Measurements from ENCODE around the gene KRTAP10-6. TPM values are rescaled to one million over a fixed set of nuclear protein-coding genes. Genes with fewer than 3 reads are reported as not detected.

Gene KRTAP10-6
- total and polyA plus RNA-seq, 2 experiments from 2014 or later: not detected

- TF ChIP-seq EZH2phosphoT487 (IDR thresholded peaks at IDR 0.05; ENCODE audit: low read depth, severe bottlenecking, unreplicated experiment) (no peak), EZH2 (IDR thresholded peaks at IDR 0.05; ENCODE audit: borderline replicate concordance) (no peak), CTCF (IDR thresholded peaks at IDR 0.05; ENCODE audit: poor library complexity) (no peak)
- no peaks in the 10 kb centered on the region for H3K9me2 ChIP-seq (replicated peaks; ENCODE audit: insufficient read depth)
- H3K36me3 ChIP-seq (replicated peaks; ENCODE audit: insufficient read depth, low read depth): no peaks in the 10 kb centered on the region
- H3K79me2 ChIP-seq: no peaks in the 10 kb centered on the region
- no peak overlapping the region for H3K4me2 ChIP-seq
- H3K4me1 ChIP-seq (ENCODE audit: insufficient read depth): no peaks in the 10 kb centered on the region
- no peaks in the 10 kb centered on the region for H4K20me1 ChIP-seq (ENCODE audit: insufficient read depth, poor library complexity, severe bottlenecking)
- H3K27me3 ChIP-seq: no peaks in the 10 kb centered on the region
- DNase-seq (ENCODE audit: low spot score): no peak
- H3K27ac ChIP-seq: no peak overlapping the region
- H2AFZ ChIP-seq: no peak overlapping the region
- H3K9me3 ChIP-seq (ENCODE audit: low read depth): no peaks in the 10 kb centered on the region
- 90% methylated on average over 6 of the region's 6 CpGs for WGBS (ENCODE audit: low lambda C conversion rate, missing lambda C conversion rate)
- H3K4me3 ChIP-seq: no peak overlapping the region
These were observed 27.6 kb upstream of the KRTAP10-6 start for GRCh38 chr21:44619886-44620285.

- WGBS (ENCODE audit: low lambda C conversion rate, missing lambda C conversion rate): 93% methylated on average over 3 of the region's 3 CpGs
- Histone ChIP-seq H3K4me3 (no peak overlapping the region), H2AFZ (no peak overlapping the region), H3K9me2 (replicated peaks; ENCODE audit: insufficient read depth) (no peaks in the 10 kb centered on the region), H3K4me2 (no peak overlapping the region), H4K20me1 (ENCODE audit: insufficient read depth, poor library complexity, severe bottlenecking) (no peaks in the 10 kb centered on the region), H3K9me3 (ENCODE audit: low read depth) (no peaks in the 10 kb centered on the region), H3K27ac (no peak overlapping the region), H3K36me3 (replicated peaks; ENCODE audit: insufficient read depth, low read depth) (no peaks in the 10 kb centered on the region), H3K79me2 (no peaks in the 10 kb centered on the region), H3K4me1 (ENCODE audit: insufficient read depth) (no peaks in the 10 kb centered on the region), H3K27me3 (no peaks in the 10 kb centered on the region)
- no peak for DNase-seq (ENCODE audit: low spot score)
- TF ChIP-seq CTCF (IDR thresholded peaks at IDR 0.05; ENCODE audit: poor library complexity): no peak
- no peak for TF ChIP-seq EZH2phosphoT487 (IDR thresholded peaks at IDR 0.05; ENCODE audit: low read depth, severe bottlenecking, unreplicated experiment)
- no peak for TF ChIP-seq EZH2 (IDR thresholded peaks at IDR 0.05; ENCODE audit: borderline replicate concordance)
These were observed 26.6 kb upstream of the KRTAP10-6 start for GRCh38 chr21:44618909-44619308.

- no peak for DNase-seq (ENCODE audit: low spot score)
- 48% methylated on average over 4 of the region's 4 CpGs for WGBS (ENCODE audit: low lambda C conversion rate, missing lambda C conversion rate)
These were observed 26.2 kb upstream of the KRTAP10-6 start for GRCh38 chr21:44618504-44618903.

GRCh38 chr21:44617071-44617501 is 24.8 kb upstream of the KRTAP10-6 start:
- WGBS (ENCODE audit: low lambda C conversion rate, missing lambda C conversion rate): 74% methylated on average over 8 of the region's 8 CpGs
- H3K4me1 ChIP-seq (ENCODE audit: insufficient read depth): no peaks in the 10 kb centered on the region
- no peak overlapping the region for H2AFZ ChIP-seq
- H3K27me3 ChIP-seq: no peaks in the 10 kb centered on the region
- H3K9me3 ChIP-seq (ENCODE audit: low read depth): no peaks in the 10 kb centered on the region
- no peak overlapping the region for H3K4me3 ChIP-seq
- H3K27ac ChIP-seq: no peak overlapping the region
- H3K9me2 ChIP-seq (replicated peaks; ENCODE audit: insufficient read depth): no peaks in the 10 kb centered on the region
- TF ChIP-seq EZH2phosphoT487 (IDR thresholded peaks at IDR 0.05; ENCODE audit: low read depth, severe bottlenecking, unreplicated experiment) (no peak), CTCF (IDR thresholded peaks at IDR 0.05; ENCODE audit: poor library complexity) (no peak), EZH2 (IDR thresholded peaks at IDR 0.05; ENCODE audit: borderline replicate concordance) (no peak)
- DNase-seq (ENCODE audit: low spot score): no peak
- no peaks in the 10 kb centered on the region for H3K79me2 ChIP-seq
- H4K20me1 ChIP-seq (ENCODE audit: insufficient read depth, poor library complexity, severe bottlenecking): no peaks in the 10 kb centered on the region
- no peaks in the 10 kb centered on the region for H3K36me3 ChIP-seq (replicated peaks; ENCODE audit: insufficient read depth, low read depth)
- no peak overlapping the region for H3K4me2 ChIP-seq

More at GRCh38 chr21:44618504-44618903, 26.2 kb upstream of the KRTAP10-6 start:
- H3K9me2 ChIP-seq (replicated peaks; ENCODE audit: insufficient read depth): no peaks in the 10 kb centered on the region
- H3K4me1 ChIP-seq (ENCODE audit: insufficient read depth): no peaks in the 10 kb centered on the region
- no peaks in the 10 kb centered on the region for H3K9me3 ChIP-seq (ENCODE audit: low read depth)
- no peaks in the 10 kb centered on the region for H3K27me3 ChIP-seq
- TF ChIP-seq EZH2phosphoT487 (IDR thresholded peaks at IDR 0.05; ENCODE audit: low read depth, severe bottlenecking, unreplicated experiment) (no peak), EZH2 (IDR thresholded peaks at IDR 0.05; ENCODE audit: borderline replicate concordance) (no peak)
- no peak overlapping the region for H2AFZ ChIP-seq
- H3K4me2 ChIP-seq: no peak overlapping the region
- H3K79me2 ChIP-seq: no peaks in the 10 kb centered on the region
- no peak overlapping the region for H3K27ac ChIP-seq
- no peak overlapping the region for H3K4me3 ChIP-seq
- no peaks in the 10 kb centered on the region for H3K36me3 ChIP-seq (replicated peaks; ENCODE audit: insufficient read depth, low read depth)
- H4K20me1 ChIP-seq (ENCODE audit: insufficient read depth, poor library complexity, severe bottlenecking): no peaks in the 10 kb centered on the region
